HCT116 (cell line): ENCODE measurements around the gene BMERB1.

Experiments
- CTCF ChIP-seq, 3 experiments: fragments of 200-600 bp in 1 of 3; sonication (generic) in 1 of 3; IDR thresholded peaks in 2 of 3; conservative IDR thresholded peaks in 1 of 3; 2 replicates each; pipeline ENCODE4 v1.5.1; 2012 to 2017; ENCODE audit warnings: low read depth in 2 of 3, low read length in 2 of 3, antibody characterized with exemption in 1 of 3, borderline replicate concordance in 1 of 3, control low read depth in 1 of 3, mild to moderate bottlenecking in 1 of 3, mixed read lengths in 1 of 3, mixed run types in 1 of 3, moderate library complexity in 1 of 3; ENCODE audit not compliant: insufficient read depth in 1 of 3
- EZH2 ChIP-seq: fragments of 200-600 bp; sonication (generic); IDR thresholded peaks from 2 replicates; pipeline ENCODE4 v1.6.1; 2017; ENCODE audit warnings: antibody characterized with exemption, mixed run types
- POLR2A ChIP-seq: IDR thresholded peaks from 2 replicates; pipeline ENCODE4 v1.7.0; 2011; ENCODE audit warnings: borderline replicate concordance; ENCODE audit not compliant: insufficient read depth, insufficient read length; ENCODE audit errors: extremely low read depth
- POLR2AphosphoS5 ChIP-seq: IDR thresholded peaks from 2 replicates; pipeline ENCODE4 v1.6.1; 2011; ENCODE audit warnings: mild to moderate bottlenecking, low read depth, low read length, moderate library complexity

GRCh38 chr16:15611610-15612009 is 177.2 kb downstream of the BMERB1 start:
- TF ChIP-seq CTCF (IDR thresholded peaks at IDR 0.05 in 2 of 3, conservative IDR thresholded peaks at IDR 0.05 in 1 of 3; ENCODE audit: borderline replicate concordance in 1 of 3, insufficient read depth in 1 of 3, low read depth in 2 of 3, low read length in 2 of 3) (no peak), POLR2A (no peak), POLR2AphosphoS5 (no peak), EZH2 (no peak)
